GM21515 (cell line): ENCODE results near the gene KSR2.
A peak's percentile ranks its signal among the peaks of the same experiment; 100 is the strongest.
"Not testable (repeated sequence)": the region's sequence is repeated elsewhere in the genome, so short reads cannot be mapped to it uniquely, and the experiment has no call there.

Experiments
- ATAC-seq: cut with Tn5 transposase; IDR thresholded peaks from one replicate; pipeline ENCODE4 v1.9.1; 2021; ENCODE audit not compliant: unreplicated experiment

Gene KSR2

DNA sequence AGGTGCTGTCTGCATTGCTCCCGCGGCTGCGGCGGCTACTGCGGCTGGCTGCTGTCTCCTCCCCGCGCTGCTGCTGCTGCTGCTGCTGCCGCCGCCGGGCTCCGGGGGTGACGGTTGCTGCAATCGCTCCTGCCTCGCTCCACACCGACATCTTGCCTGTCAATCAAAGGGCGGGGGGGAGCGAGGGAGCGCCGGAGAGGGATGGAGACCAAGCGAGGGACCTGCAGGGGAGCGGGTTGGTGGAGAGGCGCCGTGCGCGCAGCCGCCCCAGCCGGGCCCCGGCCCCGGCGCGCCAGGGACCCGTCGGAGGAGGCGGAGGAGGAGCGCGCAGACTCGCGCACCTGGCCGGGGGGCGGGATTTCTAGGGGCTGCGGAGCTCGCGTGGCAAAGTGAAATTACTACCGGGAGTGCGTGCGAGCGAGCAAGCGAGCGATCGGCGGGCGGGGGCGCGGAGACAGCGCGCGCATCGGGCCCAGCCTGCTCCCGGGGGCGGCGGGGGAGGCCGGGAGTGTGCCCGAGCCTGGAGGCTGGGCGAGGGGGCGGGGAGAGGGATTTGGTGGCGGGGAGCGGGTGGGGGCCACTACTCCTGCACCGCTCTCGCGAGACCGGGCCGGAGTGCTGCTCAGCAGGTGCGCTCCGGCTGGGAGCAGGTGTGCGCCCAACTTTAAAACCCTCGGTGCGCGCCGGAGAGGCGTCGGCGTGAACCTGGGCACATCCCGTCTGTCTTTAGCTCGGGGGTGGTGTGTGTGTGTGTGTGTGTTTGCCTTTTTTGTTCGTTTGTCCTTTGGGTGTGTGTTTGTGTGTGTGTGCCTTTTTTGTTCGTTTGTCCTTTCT lies at the start of gene KSR2:
TSS of gene KSR2 (minus strand) at position 165 of the 834 bp plus-strand sequence. CDS start 735 bp downstream, outside the sequence.
- peak; percentile 78 for ATAC-seq

DNA sequence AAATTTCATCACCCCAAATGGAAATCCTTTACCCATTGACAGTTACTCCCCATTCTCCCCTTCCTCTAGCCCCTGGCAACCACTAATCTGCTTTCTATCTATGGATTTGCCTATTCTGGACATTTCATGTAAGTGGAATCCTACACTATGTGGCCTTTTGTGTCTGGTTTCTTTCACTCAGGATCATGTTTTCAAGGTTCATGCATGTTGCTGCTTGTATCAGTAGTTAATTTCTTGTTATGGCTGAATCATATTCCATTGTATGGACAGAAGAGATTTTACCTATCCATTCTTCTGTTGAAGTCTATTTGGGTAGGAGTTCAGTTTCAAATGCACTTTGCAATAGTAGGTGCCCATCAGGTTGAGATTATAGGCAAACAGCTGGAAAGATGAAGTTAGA lies 49.1 kb upstream of the KSR2 start:
- ATAC-seq: no peak

- peak; percentile 98 for ATAC-seq
Measured at GRCh38 chr12:118016424-118017264, 47.9 kb upstream of the KSR2 start, which contains the start of gene RFC5. Gene RFC5 (plus strand): TSS chr12:118016703. CDS start chr12:118016828, 125 bp downstream.

DNA sequence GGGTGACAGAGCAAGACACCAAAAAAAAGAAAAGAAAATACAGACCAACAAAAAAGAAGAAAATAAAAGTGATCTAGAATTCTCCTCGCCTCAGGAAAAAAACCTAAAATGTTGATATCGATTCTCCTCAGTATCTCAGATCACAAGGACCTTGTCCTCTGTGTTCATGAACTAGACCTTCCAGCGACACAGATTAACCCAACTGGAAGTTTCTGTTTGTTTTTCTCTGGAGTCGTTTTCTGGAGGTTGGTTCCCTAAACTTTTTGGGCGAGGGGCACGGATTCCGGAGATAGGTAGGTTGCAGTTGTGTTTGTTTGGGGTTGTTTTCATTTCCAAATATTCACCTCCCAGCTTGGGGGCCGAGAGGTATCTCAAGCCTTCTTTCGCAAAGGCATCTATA lies 47.2 kb upstream of the KSR2 start:
- no peak for ATAC-seq

- ATAC-seq: no peak
Measured at GRCh38 chr12:118015306-118015705, 46.5 kb upstream of the KSR2 start.

DNA sequence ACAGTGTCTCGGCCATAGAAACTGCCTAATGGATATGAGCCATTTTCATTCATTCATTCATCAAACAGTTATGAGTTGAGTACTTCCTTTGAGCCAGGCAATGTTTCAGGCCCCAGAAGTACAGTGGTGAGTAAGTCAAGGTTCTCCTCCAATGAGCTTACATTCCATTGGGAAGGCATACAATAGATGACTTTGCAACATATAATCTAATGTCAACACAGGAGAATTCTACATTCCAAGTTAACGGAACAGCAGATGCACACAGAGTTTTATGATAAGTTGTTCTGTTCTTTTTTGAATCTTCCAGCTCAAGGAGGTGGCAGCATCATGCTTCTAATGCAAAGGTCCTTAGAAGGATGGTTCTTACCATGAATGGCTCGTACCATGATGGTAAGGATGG lies 44.5 kb upstream of the KSR2 start:
- no peak for ATAC-seq

GRCh38 chr12:118011961-118012360 lies 43.2 kb upstream of the KSR2 start:
- ATAC-seq: no peak

DNA sequence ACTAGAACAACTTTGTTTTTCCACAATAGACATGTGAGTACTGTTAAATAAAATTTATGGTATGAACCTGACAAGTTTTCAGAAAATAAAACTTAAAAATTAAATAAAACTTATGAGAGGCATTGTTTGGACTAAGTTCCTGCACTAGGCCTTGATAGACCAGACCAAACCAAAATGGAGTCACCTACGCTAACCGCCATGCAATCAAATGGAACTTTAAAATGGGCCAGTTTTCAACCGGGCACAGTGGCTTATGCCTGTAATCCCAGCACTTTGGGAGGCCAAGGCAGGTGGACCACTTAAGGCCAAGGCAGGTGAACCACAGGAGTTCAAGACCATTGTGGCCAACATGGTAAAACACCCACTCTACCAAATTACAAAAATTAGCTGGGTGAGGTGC lies 42.6 kb upstream of the KSR2 start:
- ATAC-seq: no peak

GRCh38 chr12:118010903-118011302 lies 42.1 kb upstream of the KSR2 start:
- no peak for ATAC-seq

- ATAC-seq: not testable (repeated sequence)
Measured at GRCh38 chr12:117999806-118000205, 31.0 kb upstream of the KSR2 start.

DNA sequence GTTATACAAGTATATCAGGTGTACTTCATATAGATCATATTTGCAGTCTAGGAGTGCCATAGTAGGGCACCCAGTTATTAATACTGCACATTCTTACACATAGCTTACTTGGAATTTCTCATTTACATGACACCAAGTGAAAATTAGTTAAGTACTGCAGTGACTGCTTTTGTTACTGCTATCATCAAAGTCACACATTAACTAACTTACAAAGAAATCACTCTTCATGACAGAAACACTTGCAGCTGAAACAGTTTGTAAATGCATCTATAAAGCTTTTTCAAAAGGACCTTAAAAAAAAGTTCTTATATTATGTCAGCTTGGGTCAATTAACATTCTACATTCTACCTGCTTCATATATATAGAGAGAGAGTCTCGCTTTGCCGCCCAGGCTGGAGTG lies 29.9 kb upstream of the KSR2 start:
- ATAC-seq: no peak

DNA sequence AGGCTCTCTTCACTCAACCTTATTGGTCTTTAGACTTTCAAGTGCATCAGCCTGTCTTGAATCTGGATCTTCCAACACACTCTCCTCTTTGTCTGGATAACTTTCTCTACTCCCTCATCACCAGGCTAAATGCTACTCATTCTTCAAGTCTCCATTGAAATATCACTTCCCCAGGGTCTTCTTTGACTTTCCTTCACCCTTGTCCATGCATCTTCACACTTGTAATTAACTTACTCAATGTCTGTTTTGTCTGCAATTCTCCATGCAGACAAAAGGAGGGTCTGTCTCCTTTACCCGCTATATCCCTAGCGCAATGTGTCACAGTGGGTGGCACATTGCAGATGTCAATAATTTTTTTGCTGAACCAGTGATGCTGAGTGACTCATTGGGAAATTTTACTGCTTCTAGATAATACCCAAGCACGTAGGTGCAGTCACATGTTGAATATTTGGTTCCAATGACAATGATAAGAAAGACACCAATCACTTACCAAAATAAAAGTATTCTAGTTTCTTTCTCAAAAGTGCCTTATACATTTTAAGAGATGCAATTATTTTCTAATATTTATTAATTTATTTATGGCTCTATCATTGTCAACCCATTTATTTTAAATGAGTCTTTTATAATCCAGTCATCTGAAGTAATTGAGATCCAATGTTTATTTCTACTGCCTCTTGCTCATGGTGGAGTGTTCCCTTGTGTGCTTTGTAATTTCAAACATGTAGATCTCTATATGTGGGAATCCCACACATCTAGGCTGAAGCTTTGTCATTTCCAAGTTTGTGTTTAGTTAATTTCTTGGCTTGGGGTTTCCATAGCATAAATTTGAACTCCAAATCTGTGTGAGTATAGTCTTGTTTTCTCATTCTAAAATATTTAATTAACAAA lies 26.0 kb upstream of the KSR2 start:
- no peak for ATAC-seq

DNA sequence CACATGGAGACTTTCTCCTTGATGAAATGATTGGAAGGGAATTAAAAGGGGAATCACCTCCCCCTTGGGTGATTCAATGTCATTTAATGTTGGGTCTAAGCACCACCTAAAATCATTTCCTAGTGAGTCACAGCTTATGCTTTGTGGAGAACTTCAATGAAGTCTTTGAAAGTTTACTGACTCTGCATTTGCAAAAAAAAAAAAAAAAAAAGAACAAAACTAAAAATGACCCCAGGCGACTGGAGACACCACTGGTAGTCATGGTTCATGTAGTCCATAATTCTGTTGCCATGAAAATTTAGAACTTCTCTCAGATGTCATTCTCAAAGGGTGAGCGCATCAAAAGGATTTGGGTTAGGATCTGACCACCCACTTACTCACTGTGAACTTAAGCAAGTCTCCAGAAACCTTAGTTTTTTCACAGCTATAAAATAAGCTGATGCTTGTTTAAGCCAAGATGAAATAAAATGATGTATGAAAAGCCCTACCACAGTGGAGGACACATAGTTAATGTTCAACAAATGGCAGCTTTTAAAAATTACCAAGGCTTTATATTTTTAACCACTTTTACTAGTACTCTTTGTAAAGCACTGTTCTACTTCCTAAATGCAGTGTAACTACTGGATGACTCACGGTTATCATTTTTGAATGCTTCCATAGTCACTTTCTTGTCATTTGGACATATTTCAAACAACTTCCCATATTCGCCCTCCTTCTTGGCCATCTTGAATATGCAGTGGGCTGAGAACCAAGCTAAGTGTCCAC lies 18.1 kb upstream of the KSR2 start:
- ATAC-seq: no peak

- ATAC-seq: no peak
Measured at GRCh38 chr12:117985182-117985581, 16.4 kb upstream of the KSR2 start.

DNA sequence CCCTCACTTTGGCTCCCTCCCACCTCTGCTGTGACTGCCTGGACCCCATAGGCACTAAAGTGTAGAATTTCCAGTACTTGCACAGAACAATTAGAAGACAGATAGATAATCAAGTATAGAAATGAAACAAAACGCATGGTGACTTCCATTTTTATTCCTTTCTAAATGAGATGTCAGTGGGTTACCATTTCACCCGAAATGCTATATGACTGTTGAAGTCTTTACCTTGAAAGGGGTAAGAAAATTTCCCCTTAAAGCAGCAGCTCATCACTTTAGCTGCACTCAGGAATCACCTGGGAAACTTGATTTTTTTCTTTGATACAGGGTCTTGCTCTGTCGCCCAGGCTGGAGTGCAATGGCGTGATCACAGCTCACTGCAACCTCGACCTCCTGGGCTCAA lies 12.5 kb upstream of the KSR2 start:
- no peak for ATAC-seq

DNA sequence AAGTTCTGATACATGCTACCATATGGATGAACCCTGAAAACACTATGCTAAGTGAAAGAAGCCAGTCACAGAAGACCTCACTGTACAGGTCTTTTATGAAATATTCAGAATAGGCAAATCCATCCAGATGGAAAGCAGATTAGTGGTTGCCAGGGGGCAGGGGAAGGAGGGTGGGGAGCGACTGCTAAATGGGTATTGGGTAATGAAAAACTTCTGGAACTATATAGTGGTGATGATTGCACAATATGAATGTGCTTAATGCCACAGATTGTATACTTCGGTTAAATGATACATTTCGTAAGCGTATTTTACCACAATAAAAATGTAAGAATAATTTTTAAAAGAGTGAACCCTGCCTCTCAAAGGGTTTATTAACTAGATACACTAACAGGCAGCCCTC lies 11.8 kb upstream of the KSR2 start:
- ATAC-seq: no peak

- ATAC-seq: no peak
Measured at GRCh38 chr12:117977373-117977772, 8.6 kb upstream of the KSR2 start.

DNA sequence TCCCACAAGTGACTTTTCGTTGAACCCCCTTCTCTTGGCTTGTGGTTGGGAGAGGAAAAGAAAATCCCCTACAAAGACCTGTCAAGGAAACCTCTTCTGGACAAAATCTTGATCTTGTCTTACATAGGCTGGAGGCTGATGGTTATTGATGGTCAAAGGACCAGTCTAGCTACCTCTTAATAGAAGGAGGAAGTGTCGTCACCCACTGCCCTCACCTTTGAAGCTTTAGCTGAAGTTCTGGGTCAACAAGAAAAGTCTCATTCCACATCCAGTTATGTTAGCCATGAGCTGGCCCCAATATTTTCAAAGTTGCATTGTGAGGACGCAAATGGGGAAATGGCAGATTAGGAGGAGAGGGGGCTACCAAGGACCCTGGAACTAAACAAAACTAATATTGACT lies 6.2 kb upstream of the KSR2 start:
- no peak for ATAC-seq

DNA sequence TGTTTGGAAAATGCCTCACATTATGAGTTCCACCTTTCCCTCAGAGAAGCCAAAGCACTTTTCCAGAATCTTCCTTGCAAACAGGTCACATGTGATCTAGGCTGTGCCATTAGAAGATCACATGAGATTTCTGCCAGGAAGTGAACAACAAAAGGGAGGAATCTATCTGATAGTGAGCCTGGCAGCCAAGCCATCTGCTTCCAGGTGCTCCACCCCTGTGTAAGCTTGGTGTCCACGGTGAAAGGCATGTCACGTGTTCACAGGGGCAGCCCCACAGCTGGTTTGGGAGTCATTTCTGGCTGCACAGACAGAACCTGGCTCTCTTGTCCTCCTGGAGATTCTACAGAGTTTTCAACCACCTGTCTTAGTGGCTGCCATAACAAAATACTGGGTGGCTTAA lies 3.5 kb upstream of the KSR2 start:
- ATAC-seq: no peak

DNA sequence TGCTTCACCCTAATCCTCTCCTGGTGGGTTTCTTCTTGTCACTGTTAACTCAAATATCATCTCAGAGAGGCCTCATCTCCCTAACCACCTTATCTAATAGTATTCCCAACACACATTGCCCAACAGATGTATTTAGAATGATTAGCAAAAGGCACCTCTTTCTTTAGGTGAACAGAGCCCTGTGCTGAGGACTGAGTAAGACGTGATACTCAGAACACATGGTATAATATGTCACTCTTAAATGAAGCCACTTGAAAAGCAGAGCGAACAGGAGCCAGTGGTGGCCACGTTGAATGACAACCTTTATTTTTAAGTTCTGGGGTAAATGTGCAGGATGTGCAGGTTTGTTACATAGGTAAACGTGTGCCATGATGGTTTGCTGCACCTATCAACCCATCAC lies 1.5 kb upstream of the KSR2 start:
- no peak for ATAC-seq
